ENCODE measurements around the gene MRAP.
"Not testable (repeated sequence)": the region's sequence is repeated elsewhere in the genome, so short reads cannot be mapped to it uniquely, and the experiment has no call there.

Gene MRAP

GRCh38 chr21:32257962-32258785, 40.5 kb upstream of the MRAP start:
- H3K4me3 ChIP-seq (ENCODE audit: low read length), result no peak overlapping the region
- TF ChIP-seq CTCF (IDR thresholded peaks at IDR 0.05; ENCODE audit: insufficient read depth, low read depth, low read length, missing control alignments), result peak; percentile 75
- peak; percentile 80 for DNase-seq (ENCODE audit: low read depth)

GRCh38 chr21:32258786-32259048, 39.9 kb upstream of the MRAP start:
- not testable (repeated sequence) for H3K4me3 ChIP-seq (ENCODE audit: low read length); DNase-seq (ENCODE audit: low read depth)

GRCh38 chr21:32260130-32260529, 38.5 kb upstream of the MRAP start:
- no peak overlapping the region for H3K4me3 ChIP-seq (ENCODE audit: low read length)
- no peak for DNase-seq (ENCODE audit: low read depth)
- TF ChIP-seq CTCF (IDR thresholded peaks at IDR 0.05; ENCODE audit: insufficient read depth, low read depth, low read length, missing control alignments), result no peak

- DNase-seq (ENCODE audit: low read depth), result no peak
- no peak for TF ChIP-seq CTCF (IDR thresholded peaks at IDR 0.05; ENCODE audit: insufficient read depth, low read depth, low read length, missing control alignments)
- no peak overlapping the region for H3K4me3 ChIP-seq (ENCODE audit: low read length)
These were observed 36.7 kb upstream of the MRAP start for GRCh38 chr21:32261929-32262328.

GRCh38 chr21:32265321-32265720, 33.3 kb upstream of the MRAP start:
- H3K4me3 ChIP-seq (ENCODE audit: low read length); DNase-seq (ENCODE audit: low read depth): not testable (repeated sequence)

- no peak for TF ChIP-seq CTCF (IDR thresholded peaks at IDR 0.05; ENCODE audit: insufficient read depth, low read depth, low read length, missing control alignments)
- no peak overlapping the region for H3K4me3 ChIP-seq (ENCODE audit: low read length)
These were observed 27.9 kb upstream of the MRAP start for GRCh38 chr21:32270748-32271147.

GRCh38 chr21:32276671-32277070, 22.0 kb upstream of the MRAP start:
- no peak overlapping the region for H3K4me3 ChIP-seq (ENCODE audit: low read length)
- no peak for TF ChIP-seq CTCF (IDR thresholded peaks at IDR 0.05; ENCODE audit: insufficient read depth, low read depth, low read length, missing control alignments)
- DNase-seq (ENCODE audit: low read depth), result no peak

More at GRCh38 chr21:32270748-32271147, 27.9 kb upstream of the MRAP start:
- no peak for DNase-seq (ENCODE audit: low read depth)

GRCh38 chr21:32278103-32278502, 20.6 kb upstream of the MRAP start:
- TF ChIP-seq CTCF (IDR thresholded peaks at IDR 0.05; ENCODE audit: insufficient read depth, low read depth, low read length, missing control alignments), result no peak
- DNase-seq (ENCODE audit: low read depth), result peak; percentile 26
- peak overlapping the region; percentile 87 for H3K4me3 ChIP-seq (ENCODE audit: low read length)

Measured in epithelial cell of esophagus (primary cell).